IMR-90 (cell line): Measurements from ENCODE around the gene RBM44. TPM values are rescaled to one million over a fixed set of nuclear protein-coding genes. Genes with fewer than 3 reads are reported as not detected.

Experiments
- ATAC-seq: fragments of 200-7000 bp; cut with Tn5 transposase; 2 replicates; pipeline ENCODE4 v1.9.1; 2020; ENCODE audit warnings: low read depth, mild to moderate bottlenecking, moderate library complexity
- BruUV-seq: library from RNA; stranded (reverse); fragments of 400-500 nt; replicated peaks from 2 replicates; lab custom pipeline; 2021; lab: Mats Ljungman, UMichigan
- CTCF ChIA-PET: fragments of 300-600 bp; formaldehyde crosslinking; extraction: SDS; loops from one replicate; lab custom pipeline; 2021; ENCODE audit warnings: antibody characterized with exemption; lab: Yijun Ruan, JAX
- POLR2A ChIA-PET: fragments of 300-600 bp; sonication (Branson Sonifier 250); formaldehyde crosslinking; loops from one replicate; lab custom pipeline; 2022; ENCODE audit warnings: antibody characterized with exemption; ENCODE audit not compliant: unreplicated experiment; lab: Charles Lee
- DNase-seq: peaks from one replicate; pipeline ENCODE4 v3.0.0; 2013
- H2AFZ ChIP-seq: replicated peaks from 2 replicates; pipeline ENCODE3; 2013; ENCODE audit warnings: low read length, mild to moderate bottlenecking; ENCODE audit not compliant: poor library complexity
- H2AK5ac ChIP-seq: 2 replicates; pipeline ENCODE4 v1.6.1; 2013; ENCODE audit warnings: low read depth, low read length, inconsistent platforms
- H2AK9ac ChIP-seq: replicated peaks from 2 replicates; pipeline ENCODE3; 2013; ENCODE audit warnings: mild to moderate bottlenecking, low read depth, low read length, moderate library complexity; ENCODE audit not compliant: poor library complexity
- H2BK120ac ChIP-seq: 2 replicates; pipeline ENCODE4 v1.6.1; 2013; ENCODE audit warnings: low read depth, low read length, inconsistent platforms
- H2BK15ac ChIP-seq: 3 replicates; pipeline ENCODE4 v1.6.1; 2013; ENCODE audit warnings: low read depth, low read length, inconsistent platforms
- H2BK20ac ChIP-seq: 2 replicates; pipeline ENCODE4 v1.6.1; 2013; ENCODE audit warnings: low read depth, mild to moderate bottlenecking, inconsistent platforms, low read length, moderate library complexity
- H2BK5ac ChIP-seq: 2 replicates; pipeline ENCODE4 v1.6.1; 2013; ENCODE audit warnings: mild to moderate bottlenecking, low read depth, low read length, inconsistent platforms; ENCODE audit not compliant: poor library complexity, severe bottlenecking
- H3K14ac ChIP-seq: replicated peaks from 2 replicates; pipeline ENCODE4 v1.6.1; 2013; ENCODE audit warnings: low read depth, low read length, inconsistent platforms
- H3K18ac ChIP-seq: 2 replicates; pipeline ENCODE4 v1.6.1; 2013; ENCODE audit warnings: low read depth, low read length, control low read depth
- H3K23ac ChIP-seq: 2 replicates; pipeline ENCODE4 v1.6.1; 2013; ENCODE audit warnings: low read depth, low read length, inconsistent platforms
- H3K27ac ChIP-seq: 2 replicates; pipeline ENCODE4 v1.5.1; 2013; ENCODE audit warnings: mild to moderate bottlenecking, control low read depth, low read length; ENCODE audit not compliant: insufficient read depth
- H3K27me3 ChIP-seq: 2 replicates; pipeline ENCODE4 v1.6.1; 2013; ENCODE audit warnings: low read length; ENCODE audit not compliant: control insufficient read depth, insufficient read depth
- H3K36me3 ChIP-seq: 2 replicates; pipeline ENCODE4 v1.6.1; 2013; ENCODE audit warnings: low read length, mixed read lengths; ENCODE audit not compliant: control insufficient read depth, insufficient read depth
- H3K4ac ChIP-seq: 2 replicates; pipeline ENCODE4 v1.6.1; 2013; ENCODE audit warnings: low read depth, low read length, inconsistent platforms
- H3K4me1 ChIP-seq: 2 replicates; pipeline ENCODE4 v1.6.1; 2013; ENCODE audit warnings: low read length, mixed read lengths; ENCODE audit not compliant: control insufficient read depth, insufficient read depth
- H3K4me2 ChIP-seq: 2 replicates; pipeline ENCODE4 v1.6.1; 2013; ENCODE audit warnings: low read depth, mild to moderate bottlenecking, control low read depth, low read length, moderate library complexity
- H3K4me3 ChIP-seq: 2 replicates; pipeline ENCODE4 v1.5.1; 2013; ENCODE audit warnings: low read depth, mild to moderate bottlenecking, control low read depth, low read length, moderate library complexity; ENCODE audit not compliant: insufficient read depth
- H3K56ac ChIP-seq: 2 replicates; pipeline ENCODE4 v1.6.1; 2013; ENCODE audit warnings: low read length, inconsistent platforms; ENCODE audit not compliant: insufficient read depth; ENCODE audit errors: extremely low read depth
- H3K79me1 ChIP-seq, 2 experiments: 2 replicates each; pipeline ENCODE4 v1.6.1; 2013; ENCODE audit warnings: low read length in 2 of 2, inconsistent platforms in 1 of 2, low read depth in 1 of 2
- H3K9ac ChIP-seq: 2 replicates; pipeline ENCODE4 v1.6.1; 2013; ENCODE audit warnings: low read depth, low read length, control low read depth
- H3K9me1 ChIP-seq: 2 replicates; pipeline ENCODE4 v1.6.1; 2013; ENCODE audit warnings: low read length, inconsistent platforms; ENCODE audit not compliant: insufficient read depth
- H3K9me3 ChIP-seq: 2 replicates; pipeline ENCODE4 v1.6.1; 2013; ENCODE audit warnings: low read length; ENCODE audit not compliant: control insufficient read depth, insufficient read depth
- H4K20me1 ChIP-seq: 2 replicates; pipeline ENCODE4 v1.6.1; 2013; ENCODE audit warnings: low read length, inconsistent platforms; ENCODE audit not compliant: insufficient read depth
- H4K5ac ChIP-seq: 2 replicates; pipeline ENCODE4 v1.6.1; 2013; ENCODE audit warnings: mild to moderate bottlenecking, low read depth, low read length, control low read depth
- H4K8ac ChIP-seq, 2 experiments: 2 replicates each; pipeline ENCODE4 v1.6.1; 2013; ENCODE audit warnings: low read depth in 2 of 2, low read length in 2 of 2, control low read depth in 1 of 2, inconsistent platforms in 1 of 2
- H4K91ac ChIP-seq: 2 replicates; pipeline ENCODE4 v1.6.1; 2013; ENCODE audit warnings: low read depth, low read length, inconsistent platforms; ENCODE audit not compliant: insufficient read depth
- BHLHE40 ChIP-seq: fragments of 150-350 bp; IDR thresholded peaks from 2 replicates; pipeline ENCODE4 v1.6.1; 2016; ENCODE audit warnings: mild to moderate bottlenecking, low read depth, low read length
- FOS ChIP-seq: fragments of 150-350 bp; IDR thresholded peaks from 2 replicates; pipeline ENCODE4 v1.6.1; 2016; ENCODE audit warnings: low read depth, low read length
- RCOR1 ChIP-seq: IDR thresholded peaks from 2 replicates; pipeline ENCODE4 v1.6.1; 2012; ENCODE audit warnings: mild to moderate bottlenecking, low read length, improper control_type of control experiment; ENCODE audit not compliant: insufficient replicate concordance
- SMC3 ChIP-seq: fragments of 150-350 bp; IDR thresholded peaks from 2 replicates; pipeline ENCODE4 v1.6.1; 2016; ENCODE audit warnings: low read depth, mild to moderate bottlenecking, antibody characterized with exemption, low read length, moderate library complexity
- WGBS, 2 experiments: methylation state at CpG; one replicate each; pipeline versions ENCODE4 v1.1.5 to v1.1.7; 2013; ENCODE audit warnings: missing lambda C conversion rate in 2 of 2; ENCODE audit not compliant: insufficient read length in 1 of 2; ENCODE audit errors: extremely low coverage in 2 of 2; 5-methylcytosine and 5-hydroxymethylcytosine counted together
- dilution Hi-C: fragments of 300-500 bp; cut with HindIII; formaldehyde crosslinking; loops from one replicate; pipeline ENCODE4 v1.14.3; 2018; ENCODE audit warnings: low sequenced_read_pairs; ENCODE audit not compliant: unreplicated experiment
- in situ Hi-C: fragments of 300-500 bp; cut with MboI; formaldehyde crosslinking; loops from 3 replicates; pipeline ENCODE4 v1.14.3; 2019; ENCODE audit warnings: low sequenced_read_pairs, inconsistent platforms, mixed read lengths
- intact Hi-C: fragments of 100-400 bp; cut with micrococcal nuclease; formaldehyde crosslinking; loops from 2 replicates; pipeline ENCODE4 v1.10.0; 2022
- polyA plus RNA-seq, 3 experiments: library from polyadenylated mRNA; depleted of rRNA; stranded (reverse); fragments of >200 nt; gene quantifications; 2 replicates each; pipeline ENCODE4 v1.2.3, GENCODE V29; 2012; ENCODE audit warnings: low replicate concordance in 1 of 3
- total RNA-seq: library from RNA; depleted of rRNA; stranded (reverse); fragments of >200 nt; gene quantifications from 2 replicates; pipeline ENCODE4 v1.2.3, GENCODE V29; 2012
- TF ChIP-seq, protein P1 (sequence below): fragments of 150-350 bp; IDR thresholded peaks from 2 replicates; pipeline ENCODE4 v1.6.1; 2016; ENCODE audit warnings: low read depth, mild to moderate bottlenecking, low read length, moderate library complexity, borderline replicate concordance

Gene RBM44
- total and polyA plus RNA-seq, 2 of the 4 experiments (the other 2 are of a cell fraction): 0.14 to 0.18 TPM

DNA sequence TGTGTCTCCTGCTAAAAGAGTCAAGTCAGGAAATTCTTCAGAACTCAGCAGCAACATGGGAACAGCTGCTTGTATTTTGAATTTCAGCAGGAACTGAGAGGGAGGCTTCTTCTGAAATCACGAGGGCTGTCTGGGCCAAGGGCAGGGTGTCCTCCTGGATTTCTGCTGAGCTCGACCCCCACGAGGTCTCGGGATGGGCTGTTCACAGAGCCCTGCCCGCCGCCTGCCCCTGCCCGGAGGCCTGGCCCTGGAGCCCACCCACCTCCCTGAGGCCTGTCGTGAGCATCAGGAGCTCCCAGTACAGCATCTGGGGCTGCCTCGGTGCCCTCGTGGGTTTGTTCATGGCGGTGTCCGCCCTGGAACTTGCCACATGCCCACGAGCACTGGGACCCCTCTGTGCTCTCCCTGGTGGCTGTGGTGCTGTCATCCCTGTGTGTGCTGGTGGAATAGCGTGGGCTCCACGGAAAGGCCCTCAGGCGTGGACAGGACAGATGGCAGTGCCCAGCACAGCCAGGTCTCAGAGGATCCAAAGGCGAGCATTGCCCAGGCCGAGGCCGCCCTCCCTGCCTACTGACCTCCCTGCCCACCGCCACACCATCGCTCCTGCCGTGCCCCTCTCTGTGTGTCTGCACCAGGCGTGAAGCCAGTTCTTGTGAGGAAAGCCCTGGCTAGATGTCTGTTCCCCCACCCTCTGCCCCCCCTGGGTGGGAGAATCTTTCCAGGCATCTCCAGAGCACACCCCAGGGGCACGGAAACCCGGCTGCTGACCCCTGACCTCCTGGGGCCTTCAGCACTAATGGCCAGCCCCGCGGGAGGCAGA lies 86.7 kb downstream of the RBM44 start:
- Histone ChIP-seq H3K9me1 (peaks cover 15% of the 10 kb centered on the region), H3K14ac (no peak overlapping the region), H4K5ac (no peak overlapping the region), H3K4me2 (no peak overlapping the region), H3K4me3 (no peak overlapping the region), H4K8ac (no peak overlapping the region), H3K18ac (no peak overlapping the region), H3K4ac (no peak overlapping the region), H3K23ac (no peak overlapping the region), H4K20me1 (no peaks in the 10 kb centered on the region), H2BK120ac (no peak overlapping the region), H3K27me3 (no peaks in the 10 kb centered on the region), H2BK20ac (no peak overlapping the region), H3K27ac (no peak overlapping the region), H3K9ac (no peak overlapping the region), H4K91ac (peak overlapping the region; percentile 0; the same call in 1 of the 2 replicates), H3K56ac (no peak overlapping the region), H2BK15ac (no peak overlapping the region), H2AK9ac (no peak overlapping the region), H2BK5ac (no peak overlapping the region), H2AK5ac (no peak overlapping the region), H3K4me1 (peaks cover 5% of the 10 kb centered on the region; the same call in 1 of the 2 replicates), H3K36me3 (no peaks in the 10 kb centered on the region), H3K79me1 (peaks cover 0 to 4% of the 10 kb centered on the region in 2 experiments; a peak in 1 of 4 replicates), H3K9me3 (no peaks in the 10 kb centered on the region), H2AFZ (no peak overlapping the region)
- CTCF ChIA-PET: no interaction called here
- in situ Hi-C loops: no loop called here
- no peak for ATAC-seq
- dilution Hi-C loops: no loop called here
- no peak for DNase-seq
- POLR2A ChIA-PET: no interaction called here
- BruUV-seq: no TSS peak
- intact Hi-C loops: no loop called here
- TF ChIP-seq FOS: no peak
- TF ChIP-seq, protein P1, sequence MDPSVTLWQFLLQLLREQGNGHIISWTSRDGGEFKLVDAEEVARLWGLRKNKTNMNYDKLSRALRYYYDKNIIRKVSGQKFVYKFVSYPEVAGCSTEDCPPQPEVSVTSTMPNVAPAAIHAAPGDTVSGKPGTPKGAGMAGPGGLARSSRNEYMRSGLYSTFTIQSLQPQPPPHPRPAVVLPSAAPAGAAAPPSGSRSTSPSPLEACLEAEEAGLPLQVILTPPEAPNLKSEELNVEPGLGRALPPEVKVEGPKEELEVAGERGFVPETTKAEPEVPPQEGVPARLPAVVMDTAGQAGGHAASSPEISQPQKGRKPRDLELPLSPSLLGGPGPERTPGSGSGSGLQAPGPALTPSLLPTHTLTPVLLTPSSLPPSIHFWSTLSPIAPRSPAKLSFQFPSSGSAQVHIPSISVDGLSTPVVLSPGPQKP: no peak
- no peak for TF ChIP-seq BHLHE40
- TF ChIP-seq RCOR1: no peak
- no peak for TF ChIP-seq SMC3
- 91% methylated on average over 19 of the region's 27 CpGs; no CpG with 5 or more reads in 1 of the 2 experiments for WGBS, 2 experiments
